ENCODE data around the gene DOCK11.

DOCK11 gene

DNA sequence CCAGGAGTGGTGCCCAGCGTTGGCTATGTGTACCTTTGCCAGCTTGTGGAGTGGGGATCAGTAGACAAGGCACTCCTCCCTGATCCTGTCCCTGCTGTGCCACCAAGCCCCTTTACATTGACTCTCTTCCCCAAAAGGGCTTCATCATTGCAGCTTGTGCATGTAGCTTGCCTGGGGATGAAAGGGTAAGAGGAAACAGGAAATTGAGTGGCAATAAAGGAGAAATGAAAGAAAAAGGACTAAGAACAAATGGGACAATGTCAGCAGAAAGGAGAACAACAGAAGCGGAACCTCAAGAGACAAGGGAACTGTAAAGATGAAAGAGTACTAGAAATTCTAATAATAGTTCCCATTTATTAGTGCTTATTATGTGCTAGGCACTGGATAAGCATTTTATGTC, 223.1 kb downstream of the DOCK11 start:
- POLR2A ChIA-PET = interaction anchor here (0.6 kb wide), 1 partner anchor 44 kb away, joined by 4 read pairs; no protein-coding TSS in a partner anchor
- H3K4me1 ChIP-seq (ENCODE audit: control insufficient read depth, insufficient read depth, low read length) = no peaks in the 10 kb centered on the region
- TF ChIP-seq, protein P1, sequence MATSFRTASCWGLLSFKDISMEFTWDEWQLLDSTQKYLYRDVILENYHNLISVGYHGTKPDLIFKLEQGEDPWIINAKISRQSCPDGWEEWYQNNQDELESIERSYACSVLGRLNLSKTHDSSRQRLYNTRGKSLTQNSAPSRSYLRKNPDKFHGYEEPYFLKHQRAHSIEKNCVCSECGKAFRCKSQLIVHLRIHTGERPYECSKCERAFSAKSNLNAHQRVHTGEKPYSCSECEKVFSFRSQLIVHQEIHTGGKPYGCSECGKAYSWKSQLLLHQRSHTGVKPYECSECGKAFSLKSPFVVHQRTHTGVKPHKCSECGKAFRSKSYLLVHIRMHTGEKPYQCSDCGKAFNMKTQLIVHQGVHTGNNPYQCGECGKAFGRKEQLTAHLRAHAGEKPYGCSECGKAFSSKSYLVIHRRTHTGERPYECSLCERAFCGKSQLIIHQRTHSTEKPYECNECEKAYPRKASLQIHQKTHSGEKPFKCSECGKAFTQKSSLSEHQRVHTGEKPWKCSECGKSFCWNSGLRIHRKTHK (tag by site-specific recombination; IDR thresholded peaks at IDR 0.05) = no peak
- TF ChIP-seq ZBTB21 (tag by site-specific recombination; IDR thresholded peaks at IDR 0.05) = no peak
- TF ChIP-seq ZNF324 (tag by site-specific recombination; IDR thresholded peaks at IDR 0.05) = no peak
- no peak for TF ChIP-seq KLF7 (tag by site-specific recombination; IDR thresholded peaks at IDR 0.05; ENCODE audit: borderline replicate concordance)
- TF ChIP-seq ZNF274 (IDR thresholded peaks at IDR 0.05; ENCODE audit: low read length) = no peak
- TF ChIP-seq ZNF274 (tag by site-specific recombination; IDR thresholded peaks at IDR 0.05; ENCODE audit: borderline replicate concordance) = no peak
- TF ChIP-seq ZNF211 (tag by site-specific recombination; IDR thresholded peaks at IDR 0.05; ENCODE audit: low read depth) = no peak
- no peak for TF ChIP-seq ZNF785 (tag by site-specific recombination; IDR thresholded peaks at IDR 0.05)
- TF ChIP-seq, protein P2, sequence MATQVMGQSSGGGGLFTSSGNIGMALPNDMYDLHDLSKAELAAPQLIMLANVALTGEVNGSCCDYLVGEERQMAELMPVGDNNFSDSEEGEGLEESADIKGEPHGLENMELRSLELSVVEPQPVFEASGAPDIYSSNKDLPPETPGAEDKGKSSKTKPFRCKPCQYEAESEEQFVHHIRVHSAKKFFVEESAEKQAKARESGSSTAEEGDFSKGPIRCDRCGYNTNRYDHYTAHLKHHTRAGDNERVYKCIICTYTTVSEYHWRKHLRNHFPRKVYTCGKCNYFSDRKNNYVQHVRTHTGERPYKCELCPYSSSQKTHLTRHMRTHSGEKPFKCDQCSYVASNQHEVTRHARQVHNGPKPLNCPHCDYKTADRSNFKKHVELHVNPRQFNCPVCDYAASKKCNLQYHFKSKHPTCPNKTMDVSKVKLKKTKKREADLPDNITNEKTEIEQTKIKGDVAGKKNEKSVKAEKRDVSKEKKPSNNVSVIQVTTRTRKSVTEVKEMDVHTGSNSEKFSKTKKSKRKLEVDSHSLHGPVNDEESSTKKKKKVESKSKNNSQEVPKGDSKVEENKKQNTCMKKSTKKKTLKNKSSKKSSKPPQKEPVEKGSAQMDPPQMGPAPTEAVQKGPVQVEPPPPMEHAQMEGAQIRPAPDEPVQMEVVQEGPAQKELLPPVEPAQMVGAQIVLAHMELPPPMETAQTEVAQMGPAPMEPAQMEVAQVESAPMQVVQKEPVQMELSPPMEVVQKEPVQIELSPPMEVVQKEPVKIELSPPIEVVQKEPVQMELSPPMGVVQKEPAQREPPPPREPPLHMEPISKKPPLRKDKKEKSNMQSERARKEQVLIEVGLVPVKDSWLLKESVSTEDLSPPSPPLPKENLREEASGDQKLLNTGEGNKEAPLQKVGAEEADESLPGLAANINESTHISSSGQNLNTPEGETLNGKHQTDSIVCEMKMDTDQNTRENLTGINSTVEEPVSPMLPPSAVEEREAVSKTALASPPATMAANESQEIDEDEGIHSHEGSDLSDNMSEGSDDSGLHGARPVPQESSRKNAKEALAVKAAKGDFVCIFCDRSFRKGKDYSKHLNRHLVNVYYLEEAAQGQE (tag by site-specific recombination; IDR thresholded peaks at IDR 0.05) = no peak
- TF ChIP-seq ZNF548 (tag by site-specific recombination; IDR thresholded peaks at IDR 0.05) = no peak
- TF ChIP-seq ZNF366 (tag by site-specific recombination; conservative IDR thresholded peaks at IDR 0.05) = no peak
- no peak for TF ChIP-seq ZNF302 (tag by site-specific recombination; IDR thresholded peaks at IDR 0.05; ENCODE audit: low read depth)
- no peaks in the 10 kb centered on the region for H3K9me3 ChIP-seq (ENCODE audit: control insufficient read depth, insufficient read depth, low read depth, low read length)
- no peak overlapping the region for H3K27ac ChIP-seq (ENCODE audit: extremely low read depth, low read depth, low read length)
- no peak overlapping the region for H3K4me3 ChIP-seq (ENCODE audit: low read depth, low read length)
- H3K36me3 ChIP-seq (ENCODE audit: control insufficient read depth in 2 of 2, insufficient read depth in 1 of 2, low read length in 2 of 2) = no peaks in the 10 kb centered on the region
- CTCF ChIA-PET = no interaction called here

DNA sequence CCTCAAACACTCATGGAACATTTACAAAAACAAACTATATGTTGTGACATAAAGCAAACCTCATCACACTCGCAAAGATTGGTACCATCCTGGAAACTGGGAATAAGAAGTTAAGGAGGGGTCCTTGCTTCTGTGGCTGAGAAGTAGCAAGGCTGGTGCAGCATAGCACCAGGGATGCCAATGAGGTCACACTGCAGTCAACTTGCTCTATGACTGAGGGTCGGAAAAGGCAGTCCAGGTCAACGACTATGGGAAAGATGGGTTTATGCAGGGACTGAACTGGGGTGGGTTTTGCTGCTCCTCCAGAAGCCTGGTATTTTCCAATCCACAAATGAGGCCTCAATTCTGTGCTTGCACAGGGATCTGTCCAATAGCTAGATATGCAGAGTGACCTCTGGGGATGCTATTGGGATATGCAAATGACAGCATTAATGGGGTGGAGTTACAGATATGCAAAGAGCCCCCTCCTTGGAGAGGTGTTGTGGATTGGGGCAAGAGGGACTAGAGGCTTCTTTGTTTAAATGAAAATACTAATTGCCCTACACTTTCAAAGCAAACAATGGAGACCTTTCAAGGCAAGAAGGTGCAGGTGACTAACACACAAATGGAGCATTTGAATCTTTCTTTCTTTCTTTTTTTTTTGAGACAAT, 224.6 kb downstream of the DOCK11 start:
- TF ChIP-seq ZNF140 (tag by site-specific recombination; IDR thresholded peaks at IDR 0.05) (no peak), ZNF521 (tag by site-specific recombination; IDR thresholded peaks at IDR 0.05) (no peak), ZFP3 (tag by site-specific recombination; IDR thresholded peaks at IDR 0.05; ENCODE audit: low read depth) (no peak), ZBTB20 (tag by site-specific recombination; IDR thresholded peaks at IDR 0.05) (no peak), ZNF621 (tag by site-specific recombination; IDR thresholded peaks at IDR 0.05) (no peak), ZNF416 (tag by site-specific recombination; IDR thresholded peaks at IDR 0.05) (no peak), PRDM1 (tag by site-specific recombination; IDR thresholded peaks at IDR 0.05) (no peak), ZNF16 (tag by site-specific recombination; IDR thresholded peaks at IDR 0.05; ENCODE audit: low read depth) (no peak), ZNF184 (tag by site-specific recombination; IDR thresholded peaks at IDR 0.05) (no peak), ZNF202 (tag by site-specific recombination; IDR thresholded peaks at IDR 0.05; ENCODE audit: borderline replicate concordance) (no peak), ZNF830 (tag by site-specific recombination; IDR thresholded peaks at IDR 0.05; ENCODE audit: low read depth) (no peak), ZNF791 (tag by site-specific recombination; IDR thresholded peaks at IDR 0.05) (no peak), ZNF132 (tag by site-specific recombination; IDR thresholded peaks at IDR 0.05; ENCODE audit: borderline replicate concordance) (no peak), TCF7L2 (IDR thresholded peaks at IDR 0.05; ENCODE audit: borderline replicate concordance, low read depth, low read length) (no peak), ZNF133 (tag by site-specific recombination; IDR thresholded peaks at IDR 0.05) (no peak)
- TF ChIP-seq, protein P3, sequence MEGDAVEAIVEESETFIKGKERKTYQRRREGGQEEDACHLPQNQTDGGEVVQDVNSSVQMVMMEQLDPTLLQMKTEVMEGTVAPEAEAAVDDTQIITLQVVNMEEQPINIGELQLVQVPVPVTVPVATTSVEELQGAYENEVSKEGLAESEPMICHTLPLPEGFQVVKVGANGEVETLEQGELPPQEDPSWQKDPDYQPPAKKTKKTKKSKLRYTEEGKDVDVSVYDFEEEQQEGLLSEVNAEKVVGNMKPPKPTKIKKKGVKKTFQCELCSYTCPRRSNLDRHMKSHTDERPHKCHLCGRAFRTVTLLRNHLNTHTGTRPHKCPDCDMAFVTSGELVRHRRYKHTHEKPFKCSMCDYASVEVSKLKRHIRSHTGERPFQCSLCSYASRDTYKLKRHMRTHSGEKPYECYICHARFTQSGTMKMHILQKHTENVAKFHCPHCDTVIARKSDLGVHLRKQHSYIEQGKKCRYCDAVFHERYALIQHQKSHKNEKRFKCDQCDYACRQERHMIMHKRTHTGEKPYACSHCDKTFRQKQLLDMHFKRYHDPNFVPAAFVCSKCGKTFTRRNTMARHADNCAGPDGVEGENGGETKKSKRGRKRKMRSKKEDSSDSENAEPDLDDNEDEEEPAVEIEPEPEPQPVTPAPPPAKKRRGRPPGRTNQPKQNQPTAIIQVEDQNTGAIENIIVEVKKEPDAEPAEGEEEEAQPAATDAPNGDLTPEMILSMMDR (tag by site-specific recombination; IDR thresholded peaks at IDR 0.05) = no peak
- H3K4me1 ChIP-seq (ENCODE audit: control insufficient read depth, insufficient read depth, low read length) = no peaks in the 10 kb centered on the region
- POLR2A ChIA-PET = no interaction called here
- no peaks in the 10 kb centered on the region for H3K36me3 ChIP-seq (ENCODE audit: control insufficient read depth in 2 of 2, insufficient read depth in 1 of 2, low read length in 2 of 2)
- H3K27ac ChIP-seq (ENCODE audit: extremely low read depth, low read depth, low read length) = no peak overlapping the region
- no peaks in the 10 kb centered on the region for H3K9me3 ChIP-seq (ENCODE audit: control insufficient read depth, insufficient read depth, low read depth, low read length)
- CTCF ChIA-PET = no interaction called here
- H3K4me3 ChIP-seq (ENCODE audit: low read depth, low read length) = no peak overlapping the region

Measured in HEK293 (cell line).